MM.1S (cell line): Measurements from ENCODE around the gene SRGAP3.

ENCODE experiments used
- CTCF ChIP-seq: fragments of 300-600 bp; sonication (generic); IDR thresholded peaks from 2 replicates; pipeline ENCODE4 v1.5.1; 2016; ENCODE audit warnings: antibody characterized with exemption, low read length, mixed read lengths
- EZH2 ChIP-seq: fragments of 300-600 bp; sonication (generic); optimal IDR thresholded peaks from 2 replicates; pipeline ENCODE3; 2017; ENCODE audit warnings: low read depth, mild to moderate bottlenecking, antibody characterized with exemption, low read length, mixed read lengths

- TF ChIP-seq EZH2, result no peak
- TF ChIP-seq CTCF, result no peak
These were observed 261.1 kb downstream of the SRGAP3 start for GRCh38 chr3:8988384-8988655.
